A673 (cell line): Measurements from ENCODE around the gene TAF9B.

Experiments
- EZH2 ChIP-seq: fragments of 200-600 bp; sonication (generic); IDR thresholded peaks from 2 replicates; pipeline ENCODE4 v1.6.1; 2017; ENCODE audit warnings: borderline replicate concordance, low read depth, mild to moderate bottlenecking, mixed read lengths, antibody characterized with exemption, low read length; ENCODE audit not compliant: poor library complexity, severe bottlenecking
- TF ChIP-seq, protein P1 (sequence below): fragments of 300-800, 200-600 bp; sonication (generic); conservative IDR thresholded peaks from 2 replicates; pipeline ENCODE4 v1.5.1; 2017; ENCODE audit warnings: low read depth, mild to moderate bottlenecking, antibody characterized with exemption, low read length, moderate library complexity, mixed read lengths

DNA sequence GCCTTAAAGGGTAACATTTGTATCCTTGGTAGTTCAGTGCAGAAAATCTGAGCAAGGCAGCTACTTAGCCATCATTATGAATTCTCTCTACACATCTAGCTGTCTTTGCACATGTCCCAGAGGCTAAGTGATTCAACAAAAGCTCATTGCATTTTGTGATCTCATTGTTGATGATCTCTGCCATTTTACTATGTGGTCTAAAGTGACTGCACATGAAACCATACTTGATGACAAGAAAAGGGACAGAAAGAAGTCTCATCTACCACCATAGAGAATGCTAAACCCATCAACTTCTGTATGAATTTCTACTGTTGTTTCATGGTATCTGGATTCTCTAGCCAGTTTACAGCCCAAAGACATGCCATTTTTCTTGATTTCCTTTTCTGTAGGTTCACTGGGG is 41.3 kb downstream of the TAF9B start:
- TF ChIP-seq, protein P1, sequence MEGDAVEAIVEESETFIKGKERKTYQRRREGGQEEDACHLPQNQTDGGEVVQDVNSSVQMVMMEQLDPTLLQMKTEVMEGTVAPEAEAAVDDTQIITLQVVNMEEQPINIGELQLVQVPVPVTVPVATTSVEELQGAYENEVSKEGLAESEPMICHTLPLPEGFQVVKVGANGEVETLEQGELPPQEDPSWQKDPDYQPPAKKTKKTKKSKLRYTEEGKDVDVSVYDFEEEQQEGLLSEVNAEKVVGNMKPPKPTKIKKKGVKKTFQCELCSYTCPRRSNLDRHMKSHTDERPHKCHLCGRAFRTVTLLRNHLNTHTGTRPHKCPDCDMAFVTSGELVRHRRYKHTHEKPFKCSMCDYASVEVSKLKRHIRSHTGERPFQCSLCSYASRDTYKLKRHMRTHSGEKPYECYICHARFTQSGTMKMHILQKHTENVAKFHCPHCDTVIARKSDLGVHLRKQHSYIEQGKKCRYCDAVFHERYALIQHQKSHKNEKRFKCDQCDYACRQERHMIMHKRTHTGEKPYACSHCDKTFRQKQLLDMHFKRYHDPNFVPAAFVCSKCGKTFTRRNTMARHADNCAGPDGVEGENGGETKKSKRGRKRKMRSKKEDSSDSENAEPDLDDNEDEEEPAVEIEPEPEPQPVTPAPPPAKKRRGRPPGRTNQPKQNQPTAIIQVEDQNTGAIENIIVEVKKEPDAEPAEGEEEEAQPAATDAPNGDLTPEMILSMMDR, result no peak
- no peak for TF ChIP-seq EZH2
